ENCODE data around the gene MOB3A.

Gene MOB3A

DNA sequence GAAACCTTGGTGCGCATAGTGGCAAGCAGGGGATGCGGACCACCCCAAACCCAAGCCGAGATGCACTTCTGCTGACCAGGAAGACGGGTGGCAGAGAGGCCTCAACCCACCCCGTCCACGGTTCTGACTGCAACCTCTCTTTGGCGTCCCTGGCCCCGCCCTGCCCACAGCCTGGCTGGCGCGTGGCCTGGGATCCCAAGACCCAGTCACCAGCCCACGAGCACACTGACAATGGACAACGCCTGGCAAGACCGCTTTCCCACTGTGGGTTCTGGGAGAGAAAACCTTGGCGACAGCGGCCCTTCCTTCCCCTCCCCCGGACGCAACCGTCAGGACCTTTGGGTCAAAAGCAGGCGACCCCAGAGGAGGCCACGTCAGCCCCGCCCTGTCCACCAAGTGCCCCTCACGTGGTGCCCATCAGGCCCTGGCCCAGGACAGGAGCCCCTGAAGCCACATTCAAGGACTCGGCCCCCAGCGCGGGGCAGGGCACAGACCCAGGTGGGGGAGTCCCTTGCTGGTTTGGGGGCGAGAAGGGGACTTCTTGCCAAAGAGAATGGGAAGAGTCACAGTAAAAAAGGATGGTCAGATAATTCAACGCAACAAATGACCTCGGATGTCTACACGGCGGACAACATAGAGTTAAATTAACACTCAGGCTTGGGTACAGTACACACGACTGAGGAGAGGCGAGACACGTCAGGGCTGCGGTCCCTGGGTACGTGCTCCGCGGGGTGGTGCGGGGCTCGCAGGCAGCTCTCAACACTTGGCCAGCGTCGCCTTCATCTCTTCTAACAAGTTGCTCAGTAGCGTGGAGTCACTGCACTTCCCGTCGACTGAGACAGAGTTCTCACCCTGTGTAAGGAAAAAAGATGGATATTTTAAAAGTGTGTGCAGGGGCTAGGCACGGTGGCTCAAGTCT, 5.5 kb upstream of the MOB3A start:
- Histone ChIP-seq H2BK12ac (ENCODE audit: low read length in 2 of 2) (no peak overlapping the region), H4K91ac (ENCODE audit: low read length) (no peak overlapping the region), H3K4me1 (ENCODE audit: control insufficient read depth, insufficient read depth, low read depth, low read length) (peaks cover 15% of the 10 kb centered on the region), H2BK5ac (ENCODE audit: low read depth, low read length, poor library complexity, severe bottlenecking) (no peak overlapping the region), H3K27ac (ENCODE audit: low read length, poor library complexity, severe bottlenecking) (no peak overlapping the region), H3K14ac (ENCODE audit: low read length in 2 of 2) (no peak overlapping the region), H3K79me1 (replicated peaks; ENCODE audit: low read length, poor library complexity, severe bottlenecking) (peaks cover 14% of the 10 kb centered on the region), H3K9me3 (ENCODE audit: control insufficient read depth, low read length) (no peaks in the 10 kb centered on the region), H2BK15ac (ENCODE audit: low read depth, poor library complexity, severe bottlenecking) (no peak overlapping the region), H2AK5ac (ENCODE audit: low read length, severe bottlenecking) (no peak overlapping the region), H3K4me3 (ENCODE audit: insufficient read depth in 1 of 2, low read depth in 1 of 2, low read length in 2 of 2) (no peak overlapping the region), H2BK120ac (ENCODE audit: low read depth, low read length) (no peak overlapping the region), H4K8ac (ENCODE audit: low read length) (no peak overlapping the region), H3K23ac (ENCODE audit: low read length in 2 of 2) (no peak overlapping the region), H3K9ac (ENCODE audit: low read length) (no peak overlapping the region), H3K4me2 (ENCODE audit: low read length, poor library complexity, severe bottlenecking) (no peak overlapping the region), H2AFZ (ENCODE audit: low read depth, low read length) (no peak overlapping the region), H3K36me3 (ENCODE audit: control insufficient read depth in 1 of 2, insufficient read depth in 2 of 2, low read depth in 1 of 2, low read length in 2 of 2) (peaks cover 69 to 83% of the 10 kb centered on the region in 2 experiments), H3K18ac (ENCODE audit: low read depth in 1 of 2, low read length in 2 of 2) (no peak overlapping the region), H3K27me3 (ENCODE audit: control insufficient read depth in 1 of 2, insufficient read depth in 1 of 2, low read length in 2 of 2) (no peaks in the 10 kb centered on the region), H3K4ac (ENCODE audit: low read depth in 1 of 2, low read length in 2 of 2) (no peak overlapping the region)
- 96% methylated on average over 45 of the region's 45 CpGs for WGBS
- no peak for DNase-seq

DNA sequence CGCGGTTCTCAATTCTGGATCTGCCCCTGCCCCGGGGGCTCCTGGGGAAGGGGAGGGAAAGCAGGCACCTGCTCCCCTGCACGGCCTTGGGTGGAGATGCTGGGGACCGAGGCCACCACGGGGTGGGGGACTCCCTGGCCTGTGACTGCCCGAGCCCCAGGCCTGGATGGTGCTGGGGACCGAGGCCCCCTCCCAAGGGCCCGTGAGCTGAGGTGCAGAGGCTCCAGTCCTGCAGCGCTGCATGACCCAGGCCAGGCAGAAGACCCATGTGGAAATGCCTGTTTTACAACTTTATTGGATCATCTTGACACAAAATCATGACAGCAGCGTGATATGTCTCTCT, 4.6 kb upstream of the MOB3A start:
- Histone ChIP-seq H2BK120ac (ENCODE audit: low read depth, low read length) (no peak overlapping the region), H4K91ac (ENCODE audit: low read length) (no peak overlapping the region), H2BK12ac (ENCODE audit: low read length in 2 of 2) (no peak overlapping the region), H3K4me1 (ENCODE audit: control insufficient read depth, insufficient read depth, low read depth, low read length) (peaks cover 15% of the 10 kb centered on the region), H3K9me3 (ENCODE audit: control insufficient read depth, low read length) (no peaks in the 10 kb centered on the region), H3K79me1 (replicated peaks; ENCODE audit: low read length, poor library complexity, severe bottlenecking) (peaks cover 12% of the 10 kb centered on the region), H3K9ac (ENCODE audit: low read length) (no peak overlapping the region), H3K18ac (ENCODE audit: low read depth in 1 of 2, low read length in 2 of 2) (no peak overlapping the region), H3K36me3 (ENCODE audit: control insufficient read depth in 1 of 2, insufficient read depth in 2 of 2, low read depth in 1 of 2, low read length in 2 of 2) (peaks cover 59 to 73% of the 10 kb centered on the region in 2 experiments), H3K27ac (ENCODE audit: low read length, poor library complexity, severe bottlenecking) (no peak overlapping the region), H3K23ac (ENCODE audit: low read length in 2 of 2) (no peak overlapping the region), H2AK5ac (ENCODE audit: low read length, severe bottlenecking) (no peak overlapping the region), H3K4me3 (ENCODE audit: insufficient read depth in 1 of 2, low read depth in 1 of 2, low read length in 2 of 2) (no peak overlapping the region), H3K4me2 (ENCODE audit: low read length, poor library complexity, severe bottlenecking) (no peak overlapping the region), H2AFZ (ENCODE audit: low read depth, low read length) (no peak overlapping the region), H2BK15ac (ENCODE audit: low read depth, poor library complexity, severe bottlenecking) (no peak overlapping the region), H3K27me3 (ENCODE audit: control insufficient read depth in 1 of 2, insufficient read depth in 1 of 2, low read length in 2 of 2) (no peaks in the 10 kb centered on the region), H2BK5ac (ENCODE audit: low read depth, low read length, poor library complexity, severe bottlenecking) (no peak overlapping the region), H3K4ac (ENCODE audit: low read depth in 1 of 2, low read length in 2 of 2) (no peak overlapping the region), H3K14ac (ENCODE audit: low read length in 2 of 2) (no peak overlapping the region), H4K8ac (ENCODE audit: low read length) (no peak overlapping the region)
- WGBS, result 96% methylated on average over 11 of the region's 11 CpGs
- DNase-seq, result no peak

GRCh38 chr19:2099937-2100718, 4.0 kb upstream of the MOB3A start:
- Histone ChIP-seq H3K4ac (ENCODE audit: low read depth in 1 of 2, low read length in 2 of 2) (no peak overlapping the region), H2BK5ac (ENCODE audit: low read depth, low read length, poor library complexity, severe bottlenecking) (no peak overlapping the region), H2BK120ac (ENCODE audit: low read depth, low read length) (no peak overlapping the region), H4K8ac (ENCODE audit: low read length) (no peak overlapping the region), H3K14ac (ENCODE audit: low read length in 2 of 2) (no peak overlapping the region), H2BK12ac (ENCODE audit: low read length in 2 of 2) (no peak overlapping the region), H3K9me3 (ENCODE audit: control insufficient read depth, low read length) (no peaks in the 10 kb centered on the region), H3K18ac (ENCODE audit: low read depth in 1 of 2, low read length in 2 of 2) (no peak overlapping the region), H3K27me3 (ENCODE audit: control insufficient read depth in 1 of 2, insufficient read depth in 1 of 2, low read length in 2 of 2) (no peaks in the 10 kb centered on the region), H4K91ac (ENCODE audit: low read length) (no peak overlapping the region), H3K4me2 (ENCODE audit: low read length, poor library complexity, severe bottlenecking) (no peak overlapping the region), H3K9ac (ENCODE audit: low read length) (no peak overlapping the region), H3K36me3 (ENCODE audit: control insufficient read depth in 1 of 2, insufficient read depth in 2 of 2, low read depth in 1 of 2, low read length in 2 of 2) (peaks cover 53 to 70% of the 10 kb centered on the region in 2 experiments), H3K79me1 (replicated peaks; ENCODE audit: low read length, poor library complexity, severe bottlenecking) (peaks cover 12% of the 10 kb centered on the region), H3K4me3 (ENCODE audit: insufficient read depth in 1 of 2, low read depth in 1 of 2, low read length in 2 of 2) (no peak overlapping the region), H3K27ac (ENCODE audit: low read length, poor library complexity, severe bottlenecking) (no peak overlapping the region), H2BK15ac (ENCODE audit: low read depth, poor library complexity, severe bottlenecking) (no peak overlapping the region), H2AFZ (ENCODE audit: low read depth, low read length) (no peak overlapping the region), H3K4me1 (ENCODE audit: control insufficient read depth, insufficient read depth, low read depth, low read length) (peaks cover 19% of the 10 kb centered on the region), H3K23ac (ENCODE audit: low read length in 2 of 2) (no peak overlapping the region), H2AK5ac (ENCODE audit: low read length, severe bottlenecking) (no peak overlapping the region)
- no peak for DNase-seq
- 95% methylated on average over 39 of the region's 39 CpGs for WGBS

DNA sequence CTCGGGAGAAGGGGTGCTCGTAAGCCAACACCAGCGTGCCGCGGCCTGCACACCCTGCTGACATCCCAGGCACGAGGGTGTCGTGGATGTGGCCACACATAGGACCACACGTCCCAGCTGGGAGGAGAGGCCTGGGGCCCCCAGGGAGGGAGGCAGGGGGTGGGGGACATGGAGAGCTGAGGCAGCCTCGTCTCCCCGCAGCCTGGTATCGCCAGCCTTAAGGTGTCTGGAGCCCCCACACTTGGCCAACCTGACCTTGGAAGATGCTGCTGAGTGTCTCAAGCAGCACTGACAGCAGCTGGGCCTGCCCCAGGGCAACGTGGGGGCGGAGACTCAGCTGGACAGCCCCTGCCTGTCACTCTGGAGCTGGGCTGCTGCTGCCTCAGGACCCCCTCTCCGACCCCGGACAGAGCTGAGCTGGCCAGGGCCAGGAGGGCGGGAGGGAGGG, 3.0 kb upstream of the MOB3A start:
- Histone ChIP-seq H3K4me1 (ENCODE audit: control insufficient read depth, insufficient read depth, low read depth, low read length) (peaks cover 26% of the 10 kb centered on the region), H3K23ac (ENCODE audit: low read length in 2 of 2) (no peak overlapping the region), H3K27ac (ENCODE audit: low read length, poor library complexity, severe bottlenecking) (no peak overlapping the region), H2AFZ (ENCODE audit: low read depth, low read length) (no peak overlapping the region), H3K18ac (ENCODE audit: low read depth in 1 of 2, low read length in 2 of 2) (no peak overlapping the region), H3K9me3 (ENCODE audit: control insufficient read depth, low read length) (no peaks in the 10 kb centered on the region), H3K4me3 (ENCODE audit: insufficient read depth in 1 of 2, low read depth in 1 of 2, low read length in 2 of 2) (no peak overlapping the region), H2BK15ac (ENCODE audit: low read depth, poor library complexity, severe bottlenecking) (no peak overlapping the region), H3K14ac (ENCODE audit: low read length in 2 of 2) (no peak overlapping the region), H2AK5ac (ENCODE audit: low read length, severe bottlenecking) (no peak overlapping the region), H2BK12ac (ENCODE audit: low read length in 2 of 2) (no peak overlapping the region), H2BK120ac (ENCODE audit: low read depth, low read length) (no peak overlapping the region), H3K4ac (ENCODE audit: low read depth in 1 of 2, low read length in 2 of 2) (no peak overlapping the region), H2BK5ac (ENCODE audit: low read depth, low read length, poor library complexity, severe bottlenecking) (no peak overlapping the region), H3K36me3 (ENCODE audit: control insufficient read depth in 1 of 2, insufficient read depth in 2 of 2, low read depth in 1 of 2, low read length in 2 of 2) (peaks cover 45 to 60% of the 10 kb centered on the region in 2 experiments), H4K91ac (ENCODE audit: low read length) (no peak overlapping the region), H3K4me2 (ENCODE audit: low read length, poor library complexity, severe bottlenecking) (no peak overlapping the region), H4K8ac (ENCODE audit: low read length) (no peak overlapping the region), H3K9ac (ENCODE audit: low read length) (no peak overlapping the region), H3K27me3 (ENCODE audit: control insufficient read depth in 1 of 2, insufficient read depth in 1 of 2, low read length in 2 of 2) (no peaks in the 10 kb centered on the region), H3K79me1 (replicated peaks; ENCODE audit: low read length, poor library complexity, severe bottlenecking) (peaks cover 12% of the 10 kb centered on the region)
- no peak for DNase-seq
- 90% methylated on average over 16 of the region's 16 CpGs for WGBS

Measured in mesenchymal stem cell (in vitro differentiated cells and primary cell).